H1 (cell line): ENCODE results near the gene CEP76. TPM values are rescaled to one million over a fixed set of nuclear protein-coding genes. Genes with fewer than 3 reads are reported as not detected.

Experiments
- CTCF ChIA-PET: fragments of 300-600 bp; sonication (Branson Sonifier 250); formaldehyde crosslinking; loops from one replicate; lab custom pipeline; 2021; ENCODE audit not compliant: partially characterized antibody; lab: Charles Lee
- POLR2A ChIA-PET: fragments of 300-600 bp; sonication (Branson Sonifier 250); formaldehyde crosslinking; loops from one replicate; lab custom pipeline; 2021; ENCODE audit warnings: inconsistent platforms; ENCODE audit not compliant: partially characterized antibody; lab: Charles Lee
- DNase-seq, 2 experiments: peaks; one replicate each; pipeline versions ENCODE4 v3.0.0 to v3.0.0-alpha.2; 2010 to 2022; ENCODE audit warnings: low spot score in 2 of 2, low read depth in 1 of 2, mixed read lengths in 1 of 2
- FAIRE-seq: peaks from 2 replicates; lab custom pipeline; 2011; peaks lifted over from hg19 to GRCh38; lab: Jason Lieb, UNC
- H2AFZ ChIP-seq: 2 replicates; pipeline ENCODE4 v1.8.1; 2012; ENCODE audit warnings: low read length, inconsistent platforms
- H2AK5ac ChIP-seq: 2 replicates; pipeline ENCODE4 v1.6.1; 2013; ENCODE audit warnings: low read depth, low read length
- H2BK120ac ChIP-seq: replicated peaks from 2 replicates; pipeline ENCODE3; 2013; ENCODE audit warnings: low read depth, low read length, inconsistent platforms
- H2BK12ac ChIP-seq: 2 replicates; pipeline ENCODE4 v1.6.1; 2013; ENCODE audit warnings: low read depth, low read length
- H2BK15ac ChIP-seq: 2 replicates; pipeline ENCODE4 v1.6.1; 2013; ENCODE audit warnings: low read length
- H2BK20ac ChIP-seq: 2 replicates; pipeline ENCODE4 v1.6.1; 2013; ENCODE audit warnings: low read length
- H2BK5ac ChIP-seq: 2 replicates; pipeline ENCODE4 v1.6.1; 2013; ENCODE audit warnings: low read depth, low read length
- H3K14ac ChIP-seq: 2 replicates; pipeline ENCODE4 v1.6.1; 2013; ENCODE audit warnings: inconsistent platforms; ENCODE audit not compliant: insufficient read length
- H3K18ac ChIP-seq: 2 replicates; pipeline ENCODE4 v1.6.1; 2013; ENCODE audit warnings: low read length; ENCODE audit errors: extremely low read depth
- H3K23ac ChIP-seq: 2 replicates; pipeline ENCODE4 v1.6.1; 2013; ENCODE audit warnings: inconsistent platforms; ENCODE audit not compliant: insufficient read length
- H3K23me2 ChIP-seq: 2 replicates; pipeline ENCODE4 v1.6.1; 2013; ENCODE audit warnings: low read depth, low read length
- H3K27ac ChIP-seq: 2 replicates; pipeline ENCODE4 v1.6.1; 2011; ENCODE audit warnings: low read depth, low read length, inconsistent platforms
- H3K27me3 ChIP-seq, 4 experiments: replicated peaks in 1 of 4; 1 replicate in 1 of 4; 2 replicates in 3 of 4; pipeline versions ENCODE4 v1.6.1 to v1.8.1; 2011 to 2013; ENCODE audit warnings: low read length in 3 of 4, mild to moderate bottlenecking in 3 of 4, inconsistent platforms in 2 of 4, mixed read lengths in 2 of 4, moderate library complexity in 1 of 4; ENCODE audit not compliant: control insufficient read depth in 3 of 4, insufficient read depth in 3 of 4; ENCODE audit errors: extremely low read depth in 1 of 4
- H3K36me3 ChIP-seq, 4 experiments: 2 replicates each; pipeline versions ENCODE4 v1.6.1 to v1.8.1; 2011 to 2013; ENCODE audit warnings: mild to moderate bottlenecking in 4 of 4, low read length in 3 of 4, moderate library complexity in 2 of 4, control low read depth in 1 of 4, inconsistent platforms in 1 of 4; ENCODE audit not compliant: insufficient read depth in 4 of 4, control insufficient read depth in 2 of 4
- H3K4ac ChIP-seq: replicated peaks from 2 replicates; pipeline ENCODE3; 2013; ENCODE audit warnings: low read length, low read depth, mixed read lengths, inconsistent platforms; ENCODE audit not compliant: insufficient read length
- H3K4me1 ChIP-seq, 4 experiments: replicated peaks in 1 of 4; 1 replicate in 1 of 4; 2 replicates in 3 of 4; pipeline versions ENCODE4 v1.6.1 to v1.8.1; 2011 to 2013; ENCODE audit warnings: low read length in 3 of 4, inconsistent platforms in 2 of 4, mixed read lengths in 1 of 4; ENCODE audit not compliant: insufficient read depth in 4 of 4, control insufficient read depth in 3 of 4
- H3K4me2 ChIP-seq, 2 experiments: 2 replicates each; pipeline versions ENCODE4 v1.6.1 to v1.8.1; 2011 to 2013; ENCODE audit warnings: low read depth in 2 of 2, low read length in 2 of 2, control low read depth in 1 of 2, inconsistent platforms in 1 of 2, mild to moderate bottlenecking in 1 of 2; ENCODE audit not compliant: insufficient read depth in 1 of 2
- H3K4me3 ChIP-seq, 4 experiments: fragments of 200-600, 300-600 bp in 1 of 4; sonication (generic), shearing (Covaris generic), sonication (Bioruptor Twin) in 1 of 4; 2 replicates each; pipeline versions ENCODE4 v1.5.1 to v1.8.1; 2011 to 2016; ENCODE audit warnings: low read length in 4 of 4, low read depth in 3 of 4, control low read depth in 2 of 4, inconsistent platforms in 2 of 4, mild to moderate bottlenecking in 2 of 4, mixed read lengths in 1 of 4, moderate library complexity in 1 of 4; ENCODE audit not compliant: insufficient read depth in 2 of 4; ENCODE audit errors: extremely low read depth in 1 of 4
- H3K56ac ChIP-seq: replicated peaks from 2 replicates; pipeline ENCODE3; 2013; ENCODE audit warnings: low read depth, mild to moderate bottlenecking, mixed read lengths, low read length, inconsistent platforms; ENCODE audit not compliant: insufficient read length
- H3K79me1 ChIP-seq: 2 replicates; pipeline ENCODE4 v1.6.1; 2013; ENCODE audit warnings: low read depth, low read length, control low read depth
- H3K79me2 ChIP-seq, 2 experiments: 2 replicates each; pipeline versions ENCODE4 v1.6.1 to v1.8.1; 2012 to 2013; ENCODE audit warnings: low read length in 2 of 2, mild to moderate bottlenecking in 2 of 2, inconsistent platforms in 1 of 2; ENCODE audit not compliant: insufficient read depth in 2 of 2, control insufficient read depth in 1 of 2
- H3K9ac ChIP-seq, 4 experiments: replicated peaks in 1 of 4; 1 replicate in 1 of 4; 2 replicates in 3 of 4; pipeline versions ENCODE4 v1.6.1 to v1.8.1; 2011 to 2013; ENCODE audit warnings: low read depth in 3 of 4, low read length in 3 of 4, control low read depth in 2 of 4, mild to moderate bottlenecking in 2 of 4, moderate library complexity in 2 of 4, inconsistent platforms in 1 of 4; ENCODE audit errors: extremely low read depth in 1 of 4
- H3K9me3 ChIP-seq, 2 experiments: 2 replicates each; pipeline versions ENCODE4 v1.6.1 to v1.8.1; 2012 to 2013; ENCODE audit warnings: mild to moderate bottlenecking in 2 of 2, moderate library complexity in 2 of 2, control low read depth in 1 of 2, inconsistent platforms in 1 of 2, low read depth in 1 of 2, low read length in 1 of 2, mixed read lengths in 1 of 2; ENCODE audit not compliant: insufficient read depth in 2 of 2
- H4K20me1 ChIP-seq, 2 experiments: replicated peaks in 1 of 2; 2 replicates each; pipeline versions ENCODE3 to v1.8.1; 2011 to 2013; ENCODE audit warnings: inconsistent platforms in 2 of 2, low read length in 2 of 2, mild to moderate bottlenecking in 1 of 2; ENCODE audit not compliant: insufficient read depth in 2 of 2, control insufficient read depth in 1 of 2
- H4K5ac ChIP-seq: 2 replicates; pipeline ENCODE4 v1.6.1; 2013; ENCODE audit warnings: low read length, low read depth, mixed read lengths, inconsistent platforms; ENCODE audit not compliant: insufficient read length
- H4K8ac ChIP-seq: 2 replicates; pipeline ENCODE4 v1.8.0; 2013; ENCODE audit warnings: mild to moderate bottlenecking, moderate library complexity, low read length, inconsistent platforms; ENCODE audit not compliant: insufficient read depth; ENCODE audit errors: extremely low read depth
- H4K91ac ChIP-seq: replicated peaks from 2 replicates; pipeline ENCODE3; 2013; ENCODE audit warnings: low read length, mixed read lengths, inconsistent platforms; ENCODE audit not compliant: insufficient read length
- EGR1 ChIP-seq: IDR thresholded peaks from 2 replicates; pipeline ENCODE4 v1.6.1; 2011; ENCODE audit warnings: low read depth, low read length, borderline replicate concordance
- TAF1 ChIP-seq: IDR thresholded peaks from 2 replicates; pipeline ENCODE4 v1.6.1; 2011; ENCODE audit warnings: mild to moderate bottlenecking, low read depth, low read length
- WGBS, 2 experiments: shearing (Covaris generic) in 1 of 2; methylation state at CpG; one replicate each; pipeline versions ENCODE4 v1.1.6 to v1.1.7; 2013 to 2015; ENCODE audit warnings: low lambda C conversion rate in 2 of 2, mixed read lengths in 2 of 2, inconsistent platforms in 1 of 2, low coverage in 1 of 2, missing lambda C conversion rate in 1 of 2; ENCODE audit not compliant: insufficient replicate concordance in 2 of 2, insufficient coverage in 1 of 2, insufficient read length in 1 of 2; ENCODE audit errors: extremely low coverage in 1 of 2, missing lambda C conversion rate in 1 of 2; 5-methylcytosine and 5-hydroxymethylcytosine counted together
- polyA plus RNA-seq, 7 experiments: library from polyadenylated mRNA; depleted of rRNA in 3 of 7; stranded (reverse) in 5 of 7; unstranded in 2 of 7; fragments of >200 nt in 5 of 7; fragments of 200-250 nt in 2 of 7; gene quantifications; 1 replicate in 5 of 7; 2 replicates in 1 of 7; 4 replicates in 1 of 7; pipeline versions ENCODE4 v1.2.1 to v1.2.3, GENCODE V29; 2011 to 2013; ENCODE audit warnings: missing spikeins in 2 of 7, mixed read lengths in 2 of 7
- total RNA-seq: library from RNA; stranded (reverse); fragmentation: NEBNext Ultra II Directional; extraction: Animal tissue kit (Norgen Biotek cat#: 25700); gene quantifications from 2 replicates; pipeline ENCODE4 v1.2.1, GENCODE V29; 2021

CEP76 gene
- total and polyA plus RNA-seq, 2 of the 8 experiments (the other 6 are each of a cell fraction or from before 2014, with no cell fraction given), result 9.0 to 18.1 TPM

DNA sequence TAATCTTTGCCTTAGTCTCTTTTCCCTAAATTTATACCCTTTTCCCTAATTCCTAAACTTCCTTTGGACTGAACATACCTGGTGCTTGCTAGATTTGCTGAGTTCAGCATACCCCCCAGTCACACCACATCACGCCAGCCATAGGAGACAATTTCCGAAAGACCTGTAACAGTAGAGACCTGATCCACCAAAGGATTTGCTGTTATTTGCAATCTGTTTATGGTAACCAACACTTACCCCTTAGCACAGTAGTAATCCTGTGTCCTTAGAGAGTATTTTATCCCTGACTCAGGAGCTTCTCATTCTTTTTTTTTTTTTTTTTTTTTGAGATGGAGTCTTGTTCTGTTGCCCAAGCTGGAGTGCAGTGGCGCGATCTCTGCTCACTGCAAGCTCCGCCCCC, 8.9 kb upstream of the CEP76 start:
- H2BK120ac ChIP-seq, result no peak overlapping the region
- H2AFZ ChIP-seq, result no peak overlapping the region
- peaks cover 0 to 7% of the 10 kb centered on the region in 2 experiments; a peak in 3 of 4 replicates for H3K79me2 ChIP-seq
- ChIA-PET POLR2A (interaction anchor here (0.6 to 1.7 kb wide), 3 partner anchors 9 to 153 kb away, joined by 3 to 4 read pairs (median 4); partner anchors contain the start of gene CEP76), CTCF (interaction anchor here (1.7 kb wide), 1 partner anchor 9 kb away, joined by 3 read pairs; the partner anchor contains the start of gene CEP76)
- no peak overlapping the region for H3K23ac ChIP-seq
- no peak overlapping the region for H2BK12ac ChIP-seq
- H3K4me2 ChIP-seq, result no peak overlapping the region
- no peak overlapping the region for H3K14ac ChIP-seq
- no peaks in the 10 kb centered on the region for H3K27me3 ChIP-seq
- H2BK5ac ChIP-seq, result no peak overlapping the region
- no peak overlapping the region for H3K4ac ChIP-seq
- H3K27ac ChIP-seq, result no peak overlapping the region
- no peak overlapping the region for H2BK15ac ChIP-seq
- H3K56ac ChIP-seq, result no peak overlapping the region
- no peak overlapping the region for H2BK20ac ChIP-seq
- H3K4me1 ChIP-seq, result peaks cover 0 to 6% (median 2%) of the 10 kb centered on the region in 4 experiments; a peak in 2 of 7 replicates
- no peaks in the 10 kb centered on the region for H3K23me2 ChIP-seq
- no peak overlapping the region for H2AK5ac ChIP-seq
- no peak overlapping the region for H4K8ac ChIP-seq
- peaks cover 0 to 1% of the 10 kb centered on the region in 2 experiments for H4K20me1 ChIP-seq
- FAIRE-seq, result no peak
- no peaks in the 10 kb centered on the region for H3K9me3 ChIP-seq
- TF ChIP-seq EGR1 (no peak), TAF1 (no peak)
- no peak overlapping the region for H4K5ac ChIP-seq
- H4K91ac ChIP-seq, result no peak overlapping the region
- no peak overlapping the region for H3K9ac ChIP-seq
- no peak overlapping the region for H3K18ac ChIP-seq
- no peak overlapping the region for H3K4me3 ChIP-seq
- H3K36me3 ChIP-seq, result peaks cover 9 to 50% (median 35%) of the 10 kb centered on the region in 4 experiments; a peak in 7 of 8 replicates
- 100% methylated on average over 5 of the region's 5 CpGs; no CpG with 5 or more reads in 1 of the 2 experiments for WGBS, 2 experiments
- no peak for DNase-seq
- H3K79me1 ChIP-seq, result no peaks in the 10 kb centered on the region; the same call in 1 of the 2 replicates
